DND-41 (cell line): Measurements from ENCODE around the gene NKAIN2.

Experiments
- EZH2 ChIP-seq: IDR thresholded peaks from 3 replicates; pipeline ENCODE4 v1.6.1; 2012; ENCODE audit warnings: borderline replicate concordance, low read depth, mild to moderate bottlenecking, moderate library complexity, low read length, inconsistent platforms; ENCODE audit not compliant: severe bottlenecking
- TF ChIP-seq, protein P1 (sequence below): IDR thresholded peaks from 2 replicates; pipeline ENCODE4 v1.5.1; 2012; ENCODE audit warnings: borderline replicate concordance, low read length, moderate library complexity, mild to moderate bottlenecking; ENCODE audit not compliant: poor library complexity, severe bottlenecking; ENCODE audit errors: extremely low read depth

DNA sequence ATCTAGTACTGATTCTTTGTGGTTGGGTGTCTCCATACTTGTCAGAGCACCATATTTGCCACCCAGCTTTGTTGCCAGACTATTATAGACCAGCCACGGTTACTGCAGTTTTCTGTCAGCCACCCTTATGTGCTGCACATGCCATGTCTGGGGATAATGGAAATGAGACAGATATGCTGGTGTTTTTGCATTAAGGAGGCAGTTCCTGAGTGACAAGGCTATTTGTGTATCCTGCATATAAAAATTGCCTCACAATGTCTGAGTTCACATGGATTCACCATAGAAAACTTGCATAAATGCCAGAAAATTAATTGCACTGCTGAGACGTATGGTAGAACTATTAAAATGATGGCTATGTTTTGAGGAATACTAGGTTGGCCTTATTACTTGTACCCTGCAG, 51.8 kb downstream of the NKAIN2 start:
- TF ChIP-seq, protein P1, sequence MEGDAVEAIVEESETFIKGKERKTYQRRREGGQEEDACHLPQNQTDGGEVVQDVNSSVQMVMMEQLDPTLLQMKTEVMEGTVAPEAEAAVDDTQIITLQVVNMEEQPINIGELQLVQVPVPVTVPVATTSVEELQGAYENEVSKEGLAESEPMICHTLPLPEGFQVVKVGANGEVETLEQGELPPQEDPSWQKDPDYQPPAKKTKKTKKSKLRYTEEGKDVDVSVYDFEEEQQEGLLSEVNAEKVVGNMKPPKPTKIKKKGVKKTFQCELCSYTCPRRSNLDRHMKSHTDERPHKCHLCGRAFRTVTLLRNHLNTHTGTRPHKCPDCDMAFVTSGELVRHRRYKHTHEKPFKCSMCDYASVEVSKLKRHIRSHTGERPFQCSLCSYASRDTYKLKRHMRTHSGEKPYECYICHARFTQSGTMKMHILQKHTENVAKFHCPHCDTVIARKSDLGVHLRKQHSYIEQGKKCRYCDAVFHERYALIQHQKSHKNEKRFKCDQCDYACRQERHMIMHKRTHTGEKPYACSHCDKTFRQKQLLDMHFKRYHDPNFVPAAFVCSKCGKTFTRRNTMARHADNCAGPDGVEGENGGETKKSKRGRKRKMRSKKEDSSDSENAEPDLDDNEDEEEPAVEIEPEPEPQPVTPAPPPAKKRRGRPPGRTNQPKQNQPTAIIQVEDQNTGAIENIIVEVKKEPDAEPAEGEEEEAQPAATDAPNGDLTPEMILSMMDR: no peak
- TF ChIP-seq EZH2: no peak
